GM19240 (cell line): Measurements from ENCODE around the gene TECPR1.

ENCODE experiments used
- DNase-seq: peaks from one replicate; pipeline ENCODE4 v3.0.0; 2011; ENCODE audit warnings: low spot score; ENCODE audit not compliant: insufficient read length

TECPR1 gene

DNA sequence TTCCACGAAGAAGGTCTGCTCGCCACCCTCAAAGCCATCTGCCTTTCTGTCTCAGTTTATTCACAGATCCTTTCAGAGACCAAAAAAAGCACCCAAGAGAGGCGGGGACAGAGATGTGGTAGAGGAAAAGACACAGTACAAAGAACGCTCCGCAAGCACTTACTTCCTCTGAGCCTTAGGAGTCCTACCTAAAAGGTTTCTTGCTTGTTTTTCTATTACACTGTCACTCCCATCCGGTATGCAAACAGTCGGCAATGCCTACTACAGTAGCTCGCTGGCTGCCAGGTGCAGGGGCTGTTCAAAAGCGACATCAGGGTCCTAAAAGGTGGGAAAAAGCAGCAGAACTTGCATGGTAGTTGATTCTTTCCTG, 816 bp downstream of the TECPR1 start:
- DNase-seq, result no peak

DNA sequence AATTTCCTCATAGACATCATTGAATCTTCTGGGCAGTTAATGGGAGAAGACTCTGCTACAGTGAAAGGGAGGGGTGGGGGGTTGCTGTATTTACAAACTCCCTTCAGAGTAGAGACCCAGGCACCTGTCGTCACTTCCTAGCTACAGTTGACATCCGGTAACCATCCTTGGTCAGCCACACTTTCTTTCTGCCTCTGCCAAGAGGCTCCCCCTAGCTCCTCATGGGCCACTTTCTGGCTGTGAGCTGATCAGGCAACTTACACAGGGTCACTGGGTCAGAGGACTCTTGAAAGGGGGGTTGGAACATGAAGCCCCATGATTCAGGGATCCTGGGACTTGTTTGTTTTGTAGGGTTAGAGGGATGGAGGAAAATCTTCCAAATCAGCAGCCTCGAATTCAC, 1.2 kb downstream of the TECPR1 start:
- DNase-seq, result peak; percentile 64

DNA sequence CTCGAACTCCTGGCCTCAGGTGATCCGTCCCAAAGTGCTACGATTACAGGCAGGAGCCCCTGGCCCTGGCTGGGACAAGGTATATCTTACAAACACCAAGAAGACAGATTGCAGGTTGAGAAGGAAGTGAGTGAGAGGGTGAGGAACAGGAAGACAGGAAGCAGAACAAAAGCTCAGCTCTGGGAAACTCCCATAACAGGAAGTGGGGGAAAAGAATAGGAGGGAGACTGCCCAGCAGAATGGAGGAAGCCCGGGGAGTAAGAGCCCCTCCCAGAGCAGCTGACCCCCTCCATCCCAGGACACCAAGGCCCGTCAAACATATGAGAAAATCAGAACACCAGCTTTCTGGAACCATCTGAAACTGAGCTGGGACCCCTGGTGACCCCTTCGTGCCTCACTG, 2.9 kb downstream of the TECPR1 start:
- DNase-seq, result no peak

DNA sequence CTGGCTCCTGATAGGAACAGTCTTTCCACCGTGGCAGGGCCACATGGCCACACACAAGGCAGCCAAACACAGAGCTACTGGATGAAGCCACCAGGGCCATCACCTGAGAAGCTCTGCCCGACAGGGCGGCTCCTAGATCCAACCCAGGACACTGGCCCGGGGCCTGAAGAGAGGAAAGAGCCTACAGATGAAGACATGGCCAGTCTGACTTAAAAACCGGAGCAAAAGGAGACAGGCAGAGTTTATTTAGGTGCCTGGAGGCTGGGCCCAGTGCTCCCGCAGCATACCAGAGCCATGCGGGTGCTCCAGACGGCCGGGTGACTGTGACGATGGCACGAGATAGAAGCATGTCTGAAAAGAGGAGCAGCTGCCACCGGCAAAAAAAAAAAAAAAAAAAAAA, 3.9 kb downstream of the TECPR1 start:
- DNase-seq, result no peak

DNA sequence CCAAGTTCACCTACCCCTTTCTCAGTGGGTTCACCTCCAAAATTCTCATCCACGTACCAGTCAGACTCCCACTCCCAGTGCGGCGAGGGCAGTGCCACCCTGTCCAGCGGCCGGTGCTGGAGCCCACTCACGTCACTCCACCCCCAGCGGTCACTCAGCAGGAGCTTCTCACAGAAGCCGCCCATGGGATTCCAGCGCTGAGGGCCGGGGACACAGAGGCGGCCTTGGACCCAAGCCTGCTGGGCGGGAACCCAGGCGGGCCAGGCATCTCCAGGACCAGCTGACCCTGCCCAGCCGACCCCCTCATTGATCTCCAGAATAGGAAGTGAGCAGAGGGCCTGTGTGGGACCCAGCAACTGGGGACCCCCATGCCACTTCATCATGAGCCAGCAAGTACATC, 7.2 kb downstream of the TECPR1 start:
- no peak for DNase-seq

DNA sequence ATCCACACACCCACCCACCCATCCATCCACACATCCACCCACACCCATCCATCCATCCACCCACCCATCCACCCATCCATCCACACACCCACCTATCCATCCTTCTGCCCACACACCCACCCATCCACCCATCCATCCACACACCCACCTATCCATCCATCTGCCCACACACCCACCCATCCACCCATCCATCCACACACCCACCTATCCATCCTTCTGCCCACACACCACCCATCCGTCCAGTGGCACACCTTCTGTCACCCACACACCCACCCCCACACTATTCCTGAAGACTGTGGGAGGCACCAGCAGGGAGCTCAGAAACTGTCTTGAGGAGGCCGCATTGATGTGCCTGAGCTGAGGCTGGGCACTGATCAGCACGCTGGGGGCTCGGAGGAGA, 9.1 kb downstream of the TECPR1 start:
- DNase-seq, result no peak

DNA sequence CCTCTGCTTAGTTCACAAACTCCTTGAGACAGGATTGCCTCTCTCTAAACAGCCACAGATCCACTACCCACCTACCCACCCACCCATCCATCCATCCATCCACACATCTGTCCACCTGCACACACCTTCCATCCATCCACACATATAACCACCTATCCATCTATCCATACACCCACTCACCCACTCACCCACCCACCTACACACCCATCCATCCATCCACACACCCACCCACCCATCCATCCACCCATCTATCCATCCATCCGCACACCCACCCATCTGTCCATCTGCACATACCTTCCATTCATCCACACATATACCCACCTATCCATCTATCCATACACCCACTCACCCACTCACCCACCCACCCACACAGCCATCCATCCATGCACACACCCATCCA, 9.7 kb downstream of the TECPR1 start:
- no peak for DNase-seq

DNA sequence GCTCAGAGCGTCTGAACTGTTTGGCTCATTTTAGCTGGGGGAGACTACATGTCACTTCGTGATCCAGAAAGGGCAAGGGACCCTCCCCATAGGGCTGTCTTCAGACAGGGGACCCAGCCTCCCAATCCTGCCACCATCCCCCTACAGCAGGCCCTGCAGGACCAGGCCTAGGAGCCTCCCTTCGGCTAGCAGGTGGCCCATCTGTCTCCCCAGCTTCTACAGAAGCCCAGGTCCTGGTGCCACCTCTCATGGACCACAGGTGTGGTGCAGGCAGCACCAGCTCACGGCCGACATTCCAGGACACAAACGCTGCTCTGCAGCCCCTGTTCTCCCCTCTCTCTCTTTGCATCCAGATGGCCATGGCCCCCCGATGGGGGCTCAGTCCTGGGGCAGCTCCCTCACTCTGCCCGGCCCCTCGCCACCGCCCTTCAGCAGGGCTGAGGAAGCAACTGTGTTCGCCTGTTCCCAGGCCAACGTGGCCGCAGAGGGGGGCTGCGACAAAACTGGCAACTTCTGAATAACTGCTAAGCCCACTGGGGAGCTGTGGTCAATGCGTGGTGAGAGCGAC, 10.3 kb downstream of the TECPR1 start:
- DNase-seq, result no peak

DNA sequence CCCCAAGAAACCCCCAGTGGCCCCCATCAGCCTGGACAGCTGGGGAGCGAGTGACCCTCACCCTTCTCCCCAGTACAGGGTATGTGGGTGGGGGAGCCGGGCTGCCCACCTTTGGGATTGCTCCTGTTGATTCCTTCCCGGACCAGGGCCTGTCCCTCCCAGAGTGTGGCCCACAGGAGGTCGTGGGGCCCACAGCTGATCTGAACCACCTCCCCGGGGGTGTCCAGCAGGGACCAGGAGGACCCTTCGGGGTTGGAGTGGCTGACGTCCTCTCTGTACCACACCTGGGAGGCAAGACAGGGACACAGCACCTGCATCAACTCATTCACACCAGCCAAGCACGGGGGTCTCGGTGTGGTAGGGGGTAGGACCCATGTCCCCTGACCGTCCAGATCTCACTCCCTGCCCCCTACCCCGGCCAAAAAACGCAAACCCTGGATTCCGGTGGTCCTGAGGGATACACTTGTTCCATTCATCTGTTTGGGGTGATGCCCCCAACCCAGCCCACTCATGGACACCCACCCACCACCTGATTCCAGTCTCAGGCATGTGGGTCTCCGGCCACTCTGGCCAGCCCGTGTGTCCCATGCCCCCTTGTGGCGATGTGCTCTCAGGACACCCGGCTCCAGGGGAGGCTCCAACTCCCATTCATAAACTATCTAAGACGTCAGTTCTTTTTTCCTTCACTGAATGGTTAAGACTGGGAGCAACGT, 10.9 kb downstream of the TECPR1 start:
- peak; percentile 67 for DNase-seq

DNA sequence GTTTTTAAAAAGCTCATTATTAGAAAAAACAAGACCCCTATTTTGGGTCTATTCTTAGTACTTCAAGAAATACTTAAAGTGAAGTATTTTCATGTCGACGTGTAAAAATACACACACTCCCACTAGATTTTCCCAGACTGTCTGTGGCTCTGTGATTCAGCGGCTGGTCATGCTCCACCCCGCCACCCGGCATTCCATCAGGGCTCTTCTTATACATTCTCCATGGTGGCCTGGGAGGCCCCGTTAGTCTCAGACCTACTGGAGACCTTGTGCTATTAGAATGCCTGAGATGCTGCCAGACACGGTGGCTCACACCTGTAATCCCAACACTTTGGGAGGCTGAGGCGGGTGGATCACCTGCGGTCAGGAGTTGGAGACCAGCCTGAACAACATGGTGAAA, 13.1 kb downstream of the TECPR1 start:
- no peak for DNase-seq

DNA sequence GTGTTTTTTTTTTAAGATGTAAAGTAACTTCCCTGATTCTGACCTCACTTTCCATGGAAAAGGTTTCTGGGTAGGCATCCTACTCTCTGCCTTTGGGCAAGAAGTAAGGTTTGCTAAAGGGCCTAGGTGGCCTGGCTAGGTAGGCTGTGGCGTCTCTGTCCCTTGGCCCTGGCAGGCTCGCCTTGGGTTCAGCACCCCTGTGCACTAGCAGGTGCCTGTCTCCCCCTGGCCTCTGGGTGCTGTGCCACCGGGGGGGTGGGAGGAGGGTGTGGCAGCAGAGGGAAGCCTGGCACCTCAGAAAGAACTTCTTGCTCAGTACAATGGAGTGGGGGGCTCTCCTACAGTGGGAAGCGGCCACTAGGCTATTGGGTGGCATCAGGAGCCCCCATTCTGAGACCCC, 14.0 kb downstream of the TECPR1 start:
- DNase-seq, result no peak

DNA sequence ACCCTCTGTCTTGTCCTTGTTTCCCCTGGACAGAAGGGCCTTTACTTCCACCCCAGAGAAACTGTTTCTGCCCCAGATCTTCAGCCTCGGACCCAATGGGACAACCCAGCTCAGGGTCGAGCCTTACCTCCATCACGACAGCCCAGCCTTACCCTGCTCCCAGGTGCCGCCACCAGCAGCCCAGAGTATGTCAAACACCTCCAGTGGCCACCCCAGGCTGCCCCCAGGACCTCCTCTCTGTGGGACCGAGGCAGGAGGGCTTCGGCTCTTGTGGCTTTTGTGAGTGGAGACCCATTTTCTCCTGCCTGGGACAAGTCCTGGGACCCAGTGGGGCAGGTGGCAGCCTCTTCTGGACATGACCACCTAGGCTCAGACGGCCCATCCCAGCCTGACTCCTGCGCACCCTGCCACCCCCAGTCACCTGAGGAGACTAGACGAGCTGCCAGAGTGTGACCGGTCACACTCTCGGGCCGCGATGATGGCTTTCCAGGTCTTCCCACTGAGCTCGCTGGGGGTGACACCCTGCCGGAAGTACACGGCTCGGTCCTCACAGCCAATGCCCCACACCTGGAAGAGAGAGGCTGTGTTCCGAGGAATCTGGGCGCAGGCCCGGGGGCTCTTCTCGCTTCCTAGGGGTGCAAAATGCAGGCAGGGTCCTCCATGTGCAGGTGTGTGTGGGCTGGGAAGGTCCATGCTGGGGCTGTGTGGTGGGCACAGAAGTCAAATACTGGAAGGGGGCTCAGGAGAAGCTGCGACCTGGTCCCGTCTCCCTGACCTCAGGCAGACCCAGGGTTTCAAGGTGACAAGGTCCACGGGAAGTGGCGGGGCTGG, 15.5 kb downstream of the TECPR1 start:
- no peak for DNase-seq

DNA sequence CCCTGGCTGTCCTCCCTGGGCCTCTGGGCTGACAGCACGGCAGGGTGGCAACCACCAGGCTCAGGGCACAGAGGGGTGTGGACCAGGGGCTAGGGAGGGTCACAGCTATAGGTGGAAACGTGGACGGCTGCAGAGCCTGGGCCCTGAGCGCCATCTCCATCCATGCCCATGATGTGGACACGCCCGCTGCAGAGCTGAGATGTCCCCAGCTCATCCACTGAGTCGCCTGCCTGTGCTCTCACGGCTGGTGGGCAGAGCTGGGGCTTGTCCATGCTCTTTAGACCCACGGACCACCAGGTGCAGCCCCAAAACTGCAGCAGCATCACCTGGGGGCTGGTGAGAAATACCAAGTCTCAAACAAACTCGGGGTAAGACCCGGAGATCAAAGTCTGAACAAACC, 16.1 kb downstream of the TECPR1 start:
- DNase-seq, result no peak

DNA sequence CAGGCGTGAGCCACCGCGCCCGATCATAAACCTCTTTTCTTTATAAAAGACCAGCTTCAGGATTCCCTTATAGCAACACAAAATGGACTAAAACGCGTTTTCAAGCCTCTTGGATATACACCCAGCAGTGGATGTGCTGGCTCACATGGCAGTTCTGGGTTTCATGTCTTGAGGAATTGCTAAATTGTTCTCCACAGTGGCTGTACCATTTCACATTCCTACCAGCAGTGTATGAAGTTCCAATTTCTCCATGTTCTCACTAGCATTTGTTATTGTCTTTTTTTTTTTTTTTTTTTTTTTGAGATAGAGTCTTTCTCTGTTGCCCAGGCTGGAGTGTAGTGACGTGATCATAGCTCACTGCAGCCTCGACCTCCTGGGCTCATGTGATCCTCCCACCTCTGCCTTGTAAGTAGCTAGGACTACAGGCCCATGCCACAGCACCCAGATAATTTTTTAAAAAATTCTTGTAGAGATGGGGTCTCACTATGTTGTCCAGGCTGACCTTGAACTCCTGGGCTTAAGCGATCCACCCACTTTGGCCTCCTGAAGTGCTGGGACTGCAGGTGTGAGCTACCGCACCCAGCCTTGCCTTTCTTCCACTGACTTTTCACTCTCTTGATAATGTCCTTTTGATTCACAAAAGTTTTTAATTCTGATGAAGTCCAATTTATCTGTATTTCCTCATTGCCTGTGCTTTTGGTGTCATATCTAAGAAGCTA, 17.4 kb downstream of the TECPR1 start:
- DNase-seq, result no peak

DNA sequence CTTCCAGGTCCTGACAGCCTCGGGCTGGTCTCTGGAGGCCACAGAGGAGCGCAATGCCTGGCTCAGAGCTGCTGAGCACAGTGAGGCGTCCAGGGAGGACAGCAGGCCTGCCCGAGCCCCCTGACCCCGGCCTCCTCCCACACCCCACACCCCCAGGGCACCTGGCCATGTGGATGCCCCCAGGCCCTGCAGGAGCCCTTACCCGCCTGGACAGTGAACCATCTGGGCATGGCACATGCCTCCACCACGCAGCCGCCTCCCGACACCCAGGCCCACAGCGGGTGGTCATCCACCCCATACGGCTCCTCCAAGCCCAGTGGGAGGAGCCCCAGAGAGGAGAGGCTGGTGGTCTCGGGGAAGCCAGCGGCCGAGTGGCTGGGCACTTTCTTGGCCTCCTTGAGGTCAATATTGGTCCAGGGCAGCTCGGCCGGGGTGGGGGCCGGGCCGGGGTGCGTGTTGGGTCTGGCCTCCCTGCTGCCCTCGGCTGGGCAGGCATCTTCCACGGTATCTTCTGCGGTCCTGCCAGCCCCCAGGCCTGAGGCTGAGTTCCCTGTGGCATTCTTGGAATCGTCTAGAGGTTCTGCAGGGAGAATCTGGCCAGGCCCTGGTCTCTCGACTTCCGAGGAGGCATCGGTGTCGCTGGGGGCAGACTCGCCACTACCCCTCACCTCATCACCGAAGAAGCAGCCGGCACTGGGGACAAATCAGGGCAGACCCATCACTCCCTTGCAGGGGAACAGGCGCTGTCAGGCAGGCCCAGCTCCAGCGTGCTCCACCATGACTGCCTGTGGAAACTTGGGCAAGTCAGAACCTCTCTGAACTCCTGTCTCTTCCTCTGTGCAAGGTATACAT, 18.6 kb downstream of the TECPR1 start:
- DNase-seq, result no peak

DNA sequence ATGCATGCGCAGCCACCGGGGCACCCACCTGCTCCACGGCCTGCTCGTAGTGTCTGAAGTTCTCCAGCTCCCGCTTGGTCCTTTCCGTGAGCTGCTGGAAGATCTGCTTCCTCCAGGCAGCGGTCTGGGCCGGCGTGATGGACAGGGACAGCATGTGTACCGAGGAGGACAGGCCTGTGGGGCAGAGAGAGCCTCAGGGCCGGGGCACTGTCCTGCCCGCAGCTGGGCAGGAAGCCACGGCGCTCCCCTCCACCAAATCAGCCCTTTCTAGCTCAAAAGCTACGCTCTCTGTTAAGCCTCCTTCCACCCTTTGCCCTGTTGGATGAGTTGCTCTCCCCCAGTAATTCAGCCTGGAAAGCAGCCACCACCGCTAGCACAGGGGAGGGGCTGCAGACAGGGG, 19.2 kb downstream of the TECPR1 start:
- no peak for DNase-seq

DNA sequence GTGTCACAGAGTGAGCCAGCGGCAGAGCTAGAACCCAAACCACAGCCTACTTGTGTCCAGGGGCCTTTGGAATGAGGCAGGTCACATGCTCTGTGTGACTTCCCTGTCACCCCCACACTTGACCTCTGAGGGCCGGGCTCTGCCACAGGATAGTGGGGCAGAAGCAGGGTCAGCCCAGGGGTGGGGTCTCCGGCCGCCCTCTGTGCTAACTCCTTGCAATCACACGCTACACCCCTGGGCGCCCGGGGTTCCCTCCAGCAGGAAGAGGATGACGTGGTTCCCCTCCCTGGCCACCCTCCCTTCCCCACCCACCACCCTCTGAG, 19.8 kb downstream of the TECPR1 start:
- DNase-seq, result no peak

DNA sequence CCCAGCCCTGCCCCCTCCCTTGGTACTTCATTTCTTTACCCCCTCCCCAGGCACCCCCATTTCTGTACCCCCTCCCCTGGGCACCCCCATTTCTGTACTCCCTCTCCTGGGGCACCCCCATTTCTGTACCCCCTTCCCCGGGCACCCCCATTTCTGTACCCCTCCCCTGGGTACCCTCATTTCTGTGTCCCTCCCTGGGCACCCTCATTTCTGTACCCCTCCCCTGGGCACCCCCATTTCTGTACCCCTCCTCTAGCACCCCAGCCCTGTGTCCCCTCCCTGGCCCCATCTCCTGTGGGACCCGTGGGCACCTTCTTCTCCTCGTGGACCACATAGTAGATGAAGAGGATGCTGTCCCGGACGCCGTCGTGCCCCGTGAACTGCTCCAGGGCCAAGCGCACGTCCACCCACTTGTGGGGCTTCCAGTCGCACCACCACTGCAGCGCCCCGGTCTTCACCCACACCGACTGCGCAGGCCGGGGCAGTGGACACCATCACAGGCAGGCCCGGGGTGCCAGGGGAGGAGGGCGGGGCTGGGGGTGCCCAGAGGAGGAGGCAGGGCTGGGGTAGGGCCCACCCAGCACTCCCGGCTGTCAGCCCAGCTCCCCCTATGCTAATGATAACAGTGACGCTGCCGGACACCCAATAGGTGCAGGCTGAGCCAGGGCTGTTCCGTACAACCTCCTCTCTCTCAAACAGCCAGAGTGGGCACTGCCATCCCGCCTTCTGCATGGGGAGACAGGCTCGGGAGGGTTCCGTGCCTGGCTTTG, 20.4 kb downstream of the TECPR1 start:
- no peak for DNase-seq

DNA sequence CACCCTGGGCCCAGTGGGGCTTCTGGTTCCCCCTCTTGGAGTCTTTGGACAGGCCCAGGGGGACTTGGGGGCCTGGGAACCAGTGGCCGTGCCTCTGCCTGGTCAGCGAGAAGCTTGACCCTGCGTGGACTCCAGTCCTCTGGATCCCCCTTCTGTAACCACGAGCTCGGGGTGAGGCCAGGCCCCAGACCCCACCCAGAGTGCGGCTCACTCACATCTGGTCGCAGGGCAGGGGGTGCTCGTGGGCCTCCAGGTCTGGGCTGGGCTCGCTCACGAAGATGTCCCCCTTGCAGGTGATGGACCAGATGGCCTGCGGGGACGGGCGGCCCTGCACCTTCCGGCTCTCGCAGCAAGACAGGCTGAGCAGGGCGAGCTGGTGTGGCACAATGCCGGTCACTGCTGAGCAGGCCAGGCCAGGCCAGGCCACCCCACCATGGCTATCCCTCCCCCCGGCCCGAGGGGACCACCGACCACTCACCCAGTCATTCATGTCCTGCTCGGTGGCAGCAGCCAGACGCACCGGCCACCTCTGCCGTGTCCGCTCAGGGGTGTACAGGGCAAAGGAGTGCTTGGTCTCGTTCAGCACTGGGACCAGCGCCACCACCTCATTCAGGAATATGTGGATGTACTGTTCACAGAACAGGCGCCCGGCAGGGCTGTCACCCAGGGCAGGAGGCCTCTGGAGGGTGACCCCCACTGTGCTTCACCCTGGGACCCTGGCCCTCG, 21.1 kb downstream of the TECPR1 start:
- no peak for DNase-seq
